A549 treated with dexamethasone at 1 μM for 4 hours (cell line): ENCODE measurements around the gene TMEM106C. TPM values are rescaled to one million over a fixed set of nuclear protein-coding genes. Genes with fewer than 3 reads are reported as not detected.

Source experiments
- total RNA-seq: library from RNA; stranded (reverse); fragments of 200-300 nt; extraction: Qiagen RNA extraction; gene quantifications from 5 replicates; pipeline ENCODE4 v1.2.3, GENCODE V29; 2022

The TMEM106C gene
- 116 to 133 TPM (median 125 TPM) in 5 replicates for total RNA-seq

DNA sequence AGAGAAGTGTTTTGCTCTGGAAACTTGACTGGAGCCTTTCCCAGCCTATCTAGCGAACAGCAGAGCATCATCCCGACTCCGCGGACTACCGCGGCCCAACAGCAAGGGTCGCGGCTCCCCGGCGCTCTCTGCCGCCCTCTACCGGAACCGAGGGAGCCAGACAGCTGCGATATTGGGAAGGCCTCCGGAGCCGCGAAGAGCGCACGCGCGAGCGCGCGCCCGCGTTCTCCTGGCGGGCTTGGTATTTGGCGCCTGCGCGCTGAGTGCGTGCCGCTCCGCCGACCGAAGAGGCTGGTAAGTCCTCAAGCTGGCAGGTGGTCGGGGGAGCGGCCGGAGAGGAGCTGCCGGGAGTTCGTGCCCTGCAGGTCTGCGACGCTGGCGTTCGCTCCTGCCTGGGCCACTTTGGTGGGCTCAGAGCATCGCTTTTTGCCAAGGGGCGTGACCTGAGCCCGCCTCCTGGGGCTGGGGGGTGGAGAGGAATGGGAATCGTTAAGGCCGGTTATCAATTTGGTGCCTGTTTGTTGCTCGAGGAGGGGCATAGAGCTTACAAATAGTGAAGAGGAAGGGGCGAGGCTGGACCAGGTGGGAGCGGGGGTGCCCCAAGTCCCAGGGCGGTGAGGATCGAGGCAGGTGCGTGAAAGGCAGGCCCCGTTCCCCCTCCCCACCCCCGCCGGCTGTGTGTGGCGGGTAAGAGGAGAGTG is at the start of gene TMEM106C:
Gene TMEM106C, plus strand, starts transcription at position 257 of the 701 bp plus-strand sequence. CDS start 641 bp downstream, outside the sequence.

GRCh38 chr12:48004053-48004941 is 40.9 kb downstream of the TMEM106C start, which contains the start of gene COL2A1:
Gene COL2A1, minus strand, starts transcription at chr12:48004476. Its CDS starts 155 bp downstream, at chr12:48004321.

Other genes starting within 250 kb of the TMEM106C start
- gene ENDOU, start 238.1 kb upstream of the TMEM106C start, total RNA-seq = 0.07 to 0.09 TPM in 2 of 5 replicates, not detected in the others
- 0.51 to 0.72 TPM (median 0.60 TPM) in 5 replicates for gene RAPGEF3, start 204.7 kb upstream of the TMEM106C start, total RNA-seq
- gene SLC48A1, start 190.4 kb upstream of the TMEM106C start, total RNA-seq = 21.1 to 30.5 TPM (median 27.9 TPM) in 5 replicates
- gene HDAC7, start 143.7 kb upstream of the TMEM106C start, total RNA-seq = 47.6 to 73.5 TPM (median 65.8 TPM) in 5 replicates
- 2.7 to 3.5 TPM (median 3.1 TPM) in 5 replicates for gene VDR, start 58.6 kb upstream of the TMEM106C start, total RNA-seq
- gene COL2A1, start 40.9 kb downstream of the TMEM106C start, total RNA-seq = 0.06 to 0.18 TPM (median 0.11 TPM) in 5 replicates
- gene SENP1, start 142.5 kb downstream of the TMEM106C start, total RNA-seq = 11.5 to 16.0 TPM (median 12.9 TPM) in 5 replicates
- 22.3 to 24.0 TPM (median 23.5 TPM) in 5 replicates for gene PFKM, start 155.8 kb downstream of the TMEM106C start, total RNA-seq
- 12.6 to 16.9 TPM (median 14.9 TPM) in 5 replicates for gene ASB8, start 193.9 kb downstream of the TMEM106C start, total RNA-seq
- gene CCDC184, start 220.0 kb downstream of the TMEM106C start, total RNA-seq = 2.3 to 3.1 TPM (median 2.9 TPM) in 5 replicates
- gene OR10AD1, start 239.7 kb downstream of the TMEM106C start, total RNA-seq = not detected in 5 replicates